Mononuclear cell (primary cell): ENCODE data around the gene WWOX. TPM values are rescaled to one million over a fixed set of nuclear protein-coding genes. Genes with fewer than 3 reads are reported as not detected.

Experiments
- H3K27me3 ChIP-seq: 2 replicates; pipeline ENCODE4 v1.6.0; 2011; ENCODE audit warnings: low read length, control low read depth; ENCODE audit not compliant: insufficient read depth
- H3K4me1 ChIP-seq: 2 replicates; pipeline ENCODE4 v1.5.1; 2011; ENCODE audit warnings: mild to moderate bottlenecking, low read length, control low read depth; ENCODE audit not compliant: insufficient read depth
- H3K4me3 ChIP-seq: 2 replicates; pipeline ENCODE4 v1.5.1; 2011; ENCODE audit warnings: mild to moderate bottlenecking, low read length, moderate library complexity
- H3K9me3 ChIP-seq: 2 replicates; pipeline ENCODE4 v1.5.1; 2011; ENCODE audit warnings: low read depth, mild to moderate bottlenecking, control low read depth, low read length
- total RNA-seq: library from RNA; depleted of rRNA; stranded (reverse); fragments of >200 nt; gene quantifications from one replicate; pipeline ENCODE4 v1.2.3, GENCODE V29; 2012

Gene WWOX
- total RNA-seq, 1 donor: 22.7 TPM

DNA sequence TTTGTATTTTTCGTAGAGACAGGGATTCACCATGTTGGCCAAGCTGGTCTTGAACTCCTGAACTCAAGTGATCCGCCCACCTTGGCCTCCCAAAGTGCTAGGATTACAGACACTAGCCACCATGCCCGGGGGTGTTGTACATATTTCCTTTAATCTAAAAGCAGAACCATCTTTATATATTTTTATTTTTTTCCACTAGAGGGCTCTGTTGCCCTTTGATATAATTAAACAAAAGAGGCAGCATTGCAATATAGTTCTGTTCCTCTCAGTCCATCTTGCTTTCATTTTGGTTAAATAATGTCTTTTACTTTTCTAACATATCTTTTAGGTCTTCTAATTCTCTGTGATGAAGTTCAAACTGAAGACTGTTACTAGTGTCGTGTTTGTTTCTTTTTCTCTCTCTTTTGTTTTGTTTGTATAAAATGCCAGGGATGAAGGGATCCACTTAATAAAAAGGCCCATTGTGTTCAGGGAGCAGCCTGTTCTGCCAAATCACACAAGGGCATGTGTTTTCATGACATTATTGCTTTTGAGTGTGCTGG is 23.4 kb downstream of the WWOX start:
- Histone ChIP-seq H3K9me3 (no peaks in the 10 kb centered on the region), H3K4me1 (no peaks in the 10 kb centered on the region), H3K4me3 (no peak overlapping the region), H3K27me3 (no peaks in the 10 kb centered on the region)

DNA sequence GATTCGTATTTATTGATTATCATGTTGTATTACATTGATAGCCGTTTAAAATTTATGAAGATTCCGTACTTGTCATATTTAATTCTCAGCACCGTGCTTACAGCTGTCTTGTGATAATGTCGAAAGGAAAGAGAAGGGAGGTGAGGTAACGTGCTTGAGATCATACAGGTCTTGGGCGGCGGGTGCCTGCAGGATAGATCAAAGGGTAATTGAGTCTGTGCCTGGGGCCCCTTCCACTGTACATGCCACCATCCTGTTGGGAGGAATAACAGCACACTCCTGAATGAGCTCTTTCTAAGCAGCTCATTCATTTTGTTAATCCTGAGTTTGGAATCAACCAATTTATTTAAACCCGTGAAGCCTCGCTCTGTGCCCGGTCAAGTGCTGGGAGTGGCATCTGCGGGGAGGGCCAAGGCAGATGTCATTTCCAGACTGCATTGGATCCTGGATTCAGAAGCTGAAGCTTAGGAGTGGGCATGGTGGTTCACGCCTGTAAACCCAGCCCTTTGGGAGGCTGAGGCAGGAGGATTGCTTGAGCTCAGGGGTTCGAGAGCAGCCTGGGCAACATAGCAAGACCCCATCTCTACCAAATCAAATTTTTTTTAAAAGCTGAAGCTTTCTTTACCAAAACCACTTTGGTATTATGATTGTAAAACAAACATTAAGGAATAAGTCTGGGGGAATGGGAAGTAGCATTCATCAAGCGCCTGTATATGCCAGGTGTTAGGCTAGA is 25.8 kb downstream of the WWOX start:
- Histone ChIP-seq H3K9me3 (no peaks in the 10 kb centered on the region), H3K27me3 (no peaks in the 10 kb centered on the region), H3K4me3 (no peak overlapping the region), H3K4me1 (no peaks in the 10 kb centered on the region)

- Histone ChIP-seq H3K4me3 (no peak overlapping the region), H3K27me3 (no peaks in the 10 kb centered on the region), H3K9me3 (no peaks in the 10 kb centered on the region), H3K4me1 (no peaks in the 10 kb centered on the region)
Measured at GRCh38 chr16:78126662-78127061, 27.2 kb downstream of the WWOX start.

DNA sequence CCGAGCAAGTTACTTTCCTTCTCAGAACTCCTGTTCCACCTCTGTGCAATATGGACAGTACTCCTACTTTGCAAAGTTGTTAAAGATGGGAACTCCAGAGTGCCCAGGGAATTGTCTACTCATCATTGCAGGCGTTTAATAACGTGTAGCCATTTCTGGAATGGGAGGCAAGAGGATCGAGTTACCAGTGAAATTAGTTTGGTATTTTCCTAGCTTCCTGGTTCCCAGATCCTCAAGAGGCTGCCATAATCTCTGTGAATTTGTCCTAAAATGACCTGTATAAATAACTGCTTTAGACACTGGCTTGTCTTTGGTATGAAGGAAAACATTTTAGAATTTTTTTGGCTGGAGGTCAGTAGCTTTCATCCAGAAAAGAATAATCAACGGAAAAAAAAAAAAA is 27.7 kb downstream of the WWOX start:
- H3K4me3 ChIP-seq: no peak overlapping the region
- H3K9me3 ChIP-seq: no peaks in the 10 kb centered on the region
- H3K4me1 ChIP-seq: no peaks in the 10 kb centered on the region
- no peaks in the 10 kb centered on the region for H3K27me3 ChIP-seq

DNA sequence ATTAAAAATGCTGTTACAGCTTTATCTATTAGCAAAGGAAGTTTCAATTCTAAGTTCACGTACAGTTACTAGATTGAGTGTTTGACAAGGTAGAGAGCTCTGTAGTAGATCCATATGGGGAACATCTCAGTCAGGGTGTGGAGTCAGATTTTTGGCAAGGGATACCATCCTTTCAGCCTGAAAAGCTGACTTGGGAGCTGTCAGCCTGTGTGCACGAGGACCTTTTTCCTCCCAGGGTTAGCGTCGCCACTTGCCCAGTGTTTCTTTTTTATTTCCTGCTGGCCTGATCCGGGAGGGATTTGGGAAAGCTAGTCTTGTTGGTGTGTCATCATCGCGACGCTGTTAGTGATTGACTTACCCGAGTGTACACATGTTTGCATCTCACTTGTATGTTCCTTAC is 29.5 kb downstream of the WWOX start:
- no peaks in the 10 kb centered on the region for H3K4me1 ChIP-seq
- H3K4me3 ChIP-seq: no peak overlapping the region
- no peaks in the 10 kb centered on the region for H3K27me3 ChIP-seq
- H3K9me3 ChIP-seq: no peaks in the 10 kb centered on the region

DNA sequence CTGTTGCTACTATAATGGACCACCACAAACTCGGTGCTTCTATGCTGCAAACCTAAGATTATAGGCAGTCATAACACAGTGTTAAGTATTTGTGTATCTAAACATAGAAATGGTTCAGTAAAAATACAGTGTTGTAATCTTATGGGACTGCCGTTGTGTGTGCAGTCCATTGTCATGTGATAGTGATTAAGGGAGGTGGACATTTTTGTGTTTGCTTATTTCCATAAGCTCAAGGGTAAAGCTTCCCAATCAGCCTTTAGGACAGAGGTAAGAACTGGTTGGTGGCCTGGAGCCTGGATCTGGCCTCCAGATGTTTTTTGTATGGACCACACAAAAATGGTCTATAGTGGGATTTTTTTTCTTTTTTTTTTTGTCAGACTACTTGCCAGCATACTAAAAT is 29.9 kb downstream of the WWOX start:
- no peaks in the 10 kb centered on the region for H3K4me1 ChIP-seq
- no peaks in the 10 kb centered on the region for H3K27me3 ChIP-seq
- no peaks in the 10 kb centered on the region for H3K9me3 ChIP-seq
- H3K4me3 ChIP-seq: no peak overlapping the region

DNA sequence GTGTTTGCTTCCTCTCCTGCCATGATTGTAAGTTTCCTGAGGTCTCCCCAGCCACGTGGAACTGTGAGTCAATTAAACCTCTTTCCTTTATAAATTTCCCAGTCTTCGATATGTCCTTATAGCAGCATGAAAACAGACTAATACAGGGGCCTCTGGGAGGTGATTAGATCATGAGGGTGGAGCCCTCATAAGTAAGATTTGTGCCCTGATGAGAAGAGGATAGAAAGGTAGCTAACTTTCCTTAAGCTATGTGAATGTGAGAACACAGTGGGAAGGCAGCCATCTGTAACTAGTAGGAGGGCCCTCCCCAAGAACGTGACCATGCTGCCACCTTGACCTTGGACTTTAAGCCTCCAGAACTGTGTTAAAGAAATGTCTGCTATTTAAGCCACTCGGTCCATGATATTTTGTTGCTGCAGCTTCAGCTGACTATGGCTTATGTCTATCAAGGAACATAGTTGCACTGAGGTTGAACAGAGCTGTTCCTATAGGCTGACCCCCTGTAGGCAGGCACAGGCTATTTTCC is 30.7 kb downstream of the WWOX start:
- Histone ChIP-seq H3K4me3 (no peak overlapping the region), H3K27me3 (no peaks in the 10 kb centered on the region), H3K4me1 (no peaks in the 10 kb centered on the region), H3K9me3 (no peaks in the 10 kb centered on the region)

DNA sequence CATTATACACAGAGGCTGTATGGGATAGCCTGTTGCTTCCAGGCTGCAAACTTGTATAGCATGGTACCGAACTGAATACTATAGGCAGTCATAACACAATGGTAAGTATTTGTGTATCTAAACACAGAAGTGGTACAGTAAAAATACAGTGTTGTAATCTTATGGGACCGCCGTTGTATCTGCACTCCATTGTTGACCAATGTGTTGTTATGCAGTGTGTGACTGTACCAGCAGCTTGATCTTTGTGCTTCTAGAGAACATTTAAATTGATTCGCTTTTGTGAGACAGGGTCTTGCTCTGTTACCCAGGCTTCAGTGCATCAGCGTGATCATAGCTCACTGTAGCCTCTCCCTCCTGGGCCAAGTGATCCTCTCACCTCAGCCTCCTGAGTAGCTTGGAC is 31.5 kb downstream of the WWOX start:
- Histone ChIP-seq H3K4me1 (no peaks in the 10 kb centered on the region), H3K9me3 (no peaks in the 10 kb centered on the region), H3K4me3 (no peak overlapping the region), H3K27me3 (no peaks in the 10 kb centered on the region)

GRCh38 chr16:78133919-78134318 is 34.5 kb downstream of the WWOX start:
- no peak overlapping the region for H3K4me3 ChIP-seq
- H3K9me3 ChIP-seq: no peaks in the 10 kb centered on the region
- no peaks in the 10 kb centered on the region for H3K27me3 ChIP-seq
- H3K4me1 ChIP-seq: no peaks in the 10 kb centered on the region

DNA sequence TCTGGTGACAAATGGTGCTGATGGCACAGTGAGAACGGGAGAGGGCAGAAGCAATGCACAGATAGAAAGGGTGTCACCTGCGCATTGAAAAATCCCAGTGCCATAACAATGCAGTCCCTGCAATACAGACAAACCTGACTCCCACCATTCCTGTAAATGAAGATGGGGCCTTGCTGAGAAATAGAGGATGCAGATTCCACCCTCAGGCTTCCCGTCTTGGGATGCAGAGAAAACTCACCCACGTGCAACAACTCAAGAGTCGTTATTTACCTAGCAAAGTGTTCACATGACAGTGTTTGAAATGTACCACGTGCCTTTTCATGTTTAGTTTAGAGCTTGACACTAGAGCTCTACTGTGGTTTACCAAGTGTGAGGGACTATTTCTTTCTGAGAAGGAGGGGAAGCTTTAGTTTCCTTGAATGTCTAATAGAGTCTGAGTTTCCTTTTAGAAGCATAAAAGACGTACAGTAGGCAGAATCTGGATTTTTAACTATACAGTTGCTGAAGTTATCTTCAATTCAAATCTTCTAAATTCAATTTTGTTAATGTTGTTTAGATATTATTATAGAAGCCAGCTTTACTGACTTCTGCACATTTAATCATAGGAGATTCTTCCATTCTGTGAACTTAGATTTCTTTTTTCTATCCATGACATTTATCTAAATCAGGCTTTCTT is 35.6 kb downstream of the WWOX start:
- H3K9me3 ChIP-seq: no peaks in the 10 kb centered on the region
- H3K27me3 ChIP-seq: no peaks in the 10 kb centered on the region
- H3K4me1 ChIP-seq: no peaks in the 10 kb centered on the region
- no peak overlapping the region for H3K4me3 ChIP-seq

- Histone ChIP-seq H3K9me3 (no peaks in the 10 kb centered on the region), H3K4me3 (no peak overlapping the region), H3K4me1 (no peaks in the 10 kb centered on the region), H3K27me3 (no peaks in the 10 kb centered on the region)
Measured at GRCh38 chr16:78137179-78137578, 37.7 kb downstream of the WWOX start.

DNA sequence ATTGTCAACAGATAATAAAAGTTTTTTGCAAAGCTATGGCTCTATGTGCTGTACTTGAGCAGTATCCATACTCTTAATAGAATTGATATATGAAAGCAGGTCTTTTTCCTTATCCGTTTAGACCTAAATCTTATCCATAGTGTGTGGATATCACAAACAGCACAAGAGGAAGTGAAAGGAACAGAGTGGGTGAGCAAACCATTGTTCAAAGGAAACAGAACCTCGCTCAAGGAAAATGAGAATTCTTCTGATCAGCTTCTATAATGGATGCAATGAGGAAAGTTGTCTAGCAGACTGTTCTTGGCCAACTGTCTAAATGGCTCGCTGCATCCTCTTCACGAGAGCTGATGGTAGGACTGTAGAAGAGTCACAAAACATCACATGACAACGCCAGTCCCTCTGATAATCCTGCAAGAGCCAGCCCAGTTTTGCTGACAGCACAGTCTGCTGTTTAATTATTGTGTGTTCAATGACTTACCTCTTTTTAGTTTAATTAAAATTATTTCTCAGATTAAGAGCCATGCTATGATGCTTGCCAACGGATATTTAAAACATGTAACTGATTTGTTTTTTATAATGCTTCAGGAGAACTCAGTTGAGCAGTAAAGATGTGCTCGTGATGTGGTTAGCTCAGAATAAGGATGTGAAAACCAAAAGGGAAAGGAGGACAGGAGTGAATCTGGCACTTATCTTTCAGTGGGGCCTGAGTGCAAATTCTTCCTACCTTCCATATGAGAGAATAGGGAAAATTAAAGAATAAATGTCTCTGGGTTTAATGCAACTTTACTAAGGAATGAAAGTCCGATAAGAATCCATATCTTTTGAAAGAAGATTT is 38.5 kb downstream of the WWOX start:
- H3K4me3 ChIP-seq: no peak overlapping the region
- H3K4me1 ChIP-seq: no peaks in the 10 kb centered on the region
- no peaks in the 10 kb centered on the region for H3K9me3 ChIP-seq
- no peaks in the 10 kb centered on the region for H3K27me3 ChIP-seq

DNA sequence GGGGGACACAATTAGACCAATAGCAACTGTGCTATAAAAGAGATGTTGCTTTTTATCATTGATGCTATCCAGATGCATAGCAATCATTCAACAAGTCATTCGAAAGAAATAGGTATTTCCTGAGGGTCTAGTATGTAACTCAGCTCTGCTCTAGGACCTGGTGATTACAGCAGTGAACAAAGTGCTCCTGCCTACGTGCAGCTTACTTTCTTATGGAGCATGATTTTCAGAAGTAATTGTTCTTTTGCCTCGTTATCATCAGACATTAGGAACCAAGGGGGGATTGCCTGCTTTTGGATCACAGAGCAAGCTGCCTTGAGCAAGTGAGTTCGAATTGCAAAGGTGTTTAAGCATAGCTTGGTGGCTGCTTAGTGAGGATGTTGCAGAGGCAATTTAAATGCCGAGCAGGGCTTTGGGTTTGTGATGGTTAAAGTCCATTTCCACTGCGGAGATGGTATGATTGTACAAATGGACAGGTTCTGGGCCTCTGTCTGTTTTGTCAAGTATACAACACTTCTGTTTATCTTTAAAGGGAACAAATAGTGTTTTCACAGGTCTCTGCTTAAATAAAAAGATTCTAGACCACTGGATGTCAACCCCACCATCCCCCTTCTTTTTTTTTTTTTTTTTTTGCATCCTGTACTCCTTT is 41.5 kb downstream of the WWOX start:
- H3K27me3 ChIP-seq: no peaks in the 10 kb centered on the region
- no peaks in the 10 kb centered on the region for H3K4me1 ChIP-seq
- H3K4me3 ChIP-seq: no peak overlapping the region
- H3K9me3 ChIP-seq: no peaks in the 10 kb centered on the region

GRCh38 chr16:78142788-78143187 is 43.3 kb downstream of the WWOX start:
- H3K4me3 ChIP-seq: no peak overlapping the region
- H3K27me3 ChIP-seq: no peaks in the 10 kb centered on the region
- H3K4me1 ChIP-seq: no peaks in the 10 kb centered on the region
- no peaks in the 10 kb centered on the region for H3K9me3 ChIP-seq
